Esophagus muscularis mucosa (tissue), 4 donors: ENCODE data around the gene PLCD3. TPM values are rescaled to one million over a fixed set of nuclear protein-coding genes. Genes with fewer than 3 reads are reported as not detected.

ENCODE experiments used
- DNase-seq: peaks from one replicate; pipeline ENCODE4 v3.0.0-alpha.2; 2017; ENCODE audit errors: extremely low spot score
- H3K27ac ChIP-seq, 4 donors: fragments of 200-600 bp; sonication (generic); replicated peaks in 1 of 4; 1 replicate in 3 of 4; 2 replicates in 1 of 4; pipeline ENCODE4 v1.5.1; 2016 to 2019; ENCODE audit warnings: mild to moderate bottlenecking in 1 of 4
- H3K27me3 ChIP-seq, 4 donors: fragments of 200-600 bp; sonication (generic); one replicate each; pipeline versions ENCODE4 v1.5.1 to v1.6.0; 2016 to 2019
- H3K36me3 ChIP-seq, 4 donors: fragments of 200-600 bp; sonication (generic); one replicate each; pipeline ENCODE4 v1.5.1; 2016 to 2019
- H3K4me1 ChIP-seq, 4 donors: fragments of 200-600 bp; sonication (generic); one replicate each; pipeline ENCODE4 v1.5.1; 2016 to 2019
- H3K4me3 ChIP-seq, 4 donors: fragments of 200-600 bp; sonication (generic); 1 replicate in 2 of 4; 2 replicates in 2 of 4; pipeline ENCODE4 v1.5.1; 2016 to 2019; ENCODE audit warnings: mild to moderate bottlenecking in 4 of 4, moderate library complexity in 1 of 4
- H3K9me3 ChIP-seq, 4 donors: fragments of 200-600 bp; sonication (generic); 1 replicate in 3 of 4; 2 replicates in 1 of 4; pipeline ENCODE4 v1.5.1; 2016 to 2019
- CTCF ChIP-seq, 3 experiments: fragments of 200-600 bp in 2 of 3; fragments of 450-650 bp in 1 of 3; sonication (generic) in 2 of 3; IDR thresholded peaks; one replicate each; pipeline ENCODE4 v1.5.1; 2017 to 2019; ENCODE audit warnings: antibody characterized with exemption in 3 of 3, mild to moderate bottlenecking in 2 of 3, moderate library complexity in 1 of 3
- EP300 ChIP-seq: sonication (generic); formaldehyde crosslinking; IDR thresholded peaks from one replicate; pipeline ENCODE4 v1.6.1; 2017; ENCODE audit warnings: antibody characterized with exemption
- POLR2A ChIP-seq: fragments of 450-650 bp; IDR thresholded peaks from one replicate; pipeline ENCODE4 v1.6.1; 2017; ENCODE audit warnings: antibody characterized with exemption, moderate library complexity, mild to moderate bottlenecking, low read depth
- POLR2AphosphoS5 ChIP-seq, 2 donors: sonication (generic); formaldehyde crosslinking; IDR thresholded peaks; one replicate each; pipeline ENCODE4 v1.6.1; 2017; ENCODE audit warnings: antibody characterized with exemption in 2 of 2
- WGBS: methylation state at CpG from one replicate; pipeline ENCODE4 v1.1.5; 2018; 5-methylcytosine and 5-hydroxymethylcytosine counted together
- intact Hi-C: fragments of 100-400 bp; cut with DNase I; formaldehyde crosslinking; loops from one replicate; pipeline ENCODE4 v1.15.1; 2023
- total RNA-seq, 4 donors: library from RNA; depleted of rRNA; stranded (reverse); fragments of >200 nt; gene quantifications; one replicate each; pipeline versions ENCODE4 v1.1.0 to v1.2.1, GENCODE V29; 2016

The PLCD3 gene
- total RNA-seq, 4 donors from 2014 or later = 49.4 to 154 (median 106) TPM

GRCh38 chr17:45101546-45101882, 30.8 kb downstream of the PLCD3 start:
- no peaks in the 10 kb centered on the region for H3K27me3 ChIP-seq
- no peak for TF ChIP-seq CTCF (IDR thresholded peaks at IDR 0.05)
- TF ChIP-seq POLR2A = no peak
- no peak for TF ChIP-seq POLR2AphosphoS5 (IDR thresholded peaks at IDR 0.05)
- TF ChIP-seq EP300 = no peak
- 63% methylated on average over 9 of the region's 9 CpGs for WGBS
- DNase-seq = no peak
- H3K4me3 ChIP-seq = no peak overlapping the region
- peaks cover 61 to 97% (median 93%) of the 10 kb centered on the region in 4 donors for H3K36me3 ChIP-seq
- peak overlapping the region in 2 of 4 donors; percentile 35 to 55 for H3K27ac ChIP-seq
- no peaks in the 10 kb centered on the region for H3K9me3 ChIP-seq
- H3K4me1 ChIP-seq = peaks cover 31 to 52% (median 36%) of the 10 kb centered on the region in 4 donors
- intact Hi-C loops = no loop called here

GRCh38 chr17:45098869-45099616, 33.3 kb downstream of the PLCD3 start:
- Histone ChIP-seq H3K27ac (peak overlapping the region; percentile 61 to 91 (median 76)), H3K4me1 (peaks cover 42 to 54% (median 48%) of the 10 kb centered on the region in 4 donors), H3K4me3 (no peak overlapping the region), H3K27me3 (no peaks in the 10 kb centered on the region), H3K9me3 (no peaks in the 10 kb centered on the region), H3K36me3 (peaks cover 72 to 97% (median 89%) of the 10 kb centered on the region in 4 donors)
- TF ChIP-seq CTCF (IDR thresholded peaks at IDR 0.05) (peak; percentile 85 to 92 (median 90)), POLR2AphosphoS5 (IDR thresholded peaks at IDR 0.05) (peak; percentile 60 to 69), POLR2A (no peak)
- peak; percentile 96 for DNase-seq
- intact Hi-C loops = loop anchor here (2.0 to 5.0 kb wide), 4 partner anchors 33 to 178 kb away; partner anchors contain the start of genes DCAKD and PLCD3
- 42% methylated on average over 9 of the region's 9 CpGs for WGBS

GRCh38 chr17:45098081-45098868, 34.0 kb downstream of the PLCD3 start:
- intact Hi-C loops = loop anchor here (2.0 to 5.0 kb wide), 4 partner anchors 34 to 177 kb away; partner anchors contain the start of genes DCAKD and PLCD3

GRCh38 chr17:45096926-45097325, 35.4 kb downstream of the PLCD3 start:
- 93% methylated on average over 7 of the region's 11 CpGs for WGBS
- intact Hi-C loops = loop anchor here (5.0 kb wide), 3 partner anchors 35 to 75 kb away; partner anchors contain the start of genes DCAKD and PLCD3
- H3K4me1 ChIP-seq = peaks cover 44 to 75% (median 69%) of the 10 kb centered on the region in 4 donors

More at GRCh38 chr17:45098081-45098868, 34.0 kb downstream of the PLCD3 start:
- Histone ChIP-seq H3K27me3 (no peaks in the 10 kb centered on the region), H3K4me3 (no peak overlapping the region), H3K4me1 (peaks cover 46 to 62% (median 55%) of the 10 kb centered on the region in 4 donors), H3K27ac (peak overlapping the region; percentile 67 to 91 (median 86)), H3K9me3 (no peaks in the 10 kb centered on the region), H3K36me3 (peaks cover 65 to 97% (median 86%) of the 10 kb centered on the region in 4 donors)
- no peak for DNase-seq
- TF ChIP-seq POLR2A (no peak), EP300 (no peak), CTCF (IDR thresholded peaks at IDR 0.05) (no peak), POLR2AphosphoS5 (IDR thresholded peaks at IDR 0.05) (no peak)
- 79% methylated on average over 13 of the region's 13 CpGs for WGBS

More at GRCh38 chr17:45096926-45097325, 35.4 kb downstream of the PLCD3 start:
- Histone ChIP-seq H3K9me3 (no peaks in the 10 kb centered on the region), H3K27me3 (no peaks in the 10 kb centered on the region), H3K4me3 (no peak overlapping the region), H3K27ac (peak overlapping the region; percentile 84 to 91 (median 88)), H3K36me3 (peaks cover 54 to 97% (median 75%) of the 10 kb centered on the region in 4 donors)
- no peak for DNase-seq
- TF ChIP-seq CTCF (IDR thresholded peaks at IDR 0.05) = no peak
- TF ChIP-seq POLR2AphosphoS5 (IDR thresholded peaks at IDR 0.05) = no peak
- no peak for TF ChIP-seq EP300
- TF ChIP-seq POLR2A = no peak
